Neural progenitor cell (in vitro differentiated cells): Measurements from ENCODE around the gene REM2. TPM values are rescaled to one million over a fixed set of nuclear protein-coding genes. Genes with fewer than 3 reads are reported as not detected.
"Not testable (repeated sequence)": the region's sequence is repeated elsewhere in the genome, so short reads cannot be mapped to it uniquely, and the experiment has no call there.

Source experiments
- DNase-seq: peaks from one replicate; pipeline ENCODE4 v3.0.0-alpha.2; 2016; ENCODE audit warnings: low spot score
- H2AFZ ChIP-seq: fragments of 200-600 bp; sonication (generic); replicated peaks from 2 replicates; pipeline ENCODE4 v1.6.1; 2016; ENCODE audit warnings: antibody characterized with exemption
- H3F3A ChIP-seq: fragments of 200-600 bp; sonication (generic); 2 replicates; pipeline ENCODE4 v1.6.1; 2016; ENCODE audit warnings: antibody characterized with exemption, low read depth
- H3K27ac ChIP-seq: fragments of 200-600 bp; sonication (generic); 2 replicates; pipeline ENCODE4 v1.5.1; 2016; ENCODE audit warnings: mild to moderate bottlenecking
- H3K27me3 ChIP-seq: fragments of 200-600 bp; sonication (generic); 2 replicates; pipeline ENCODE4 v1.6.1; 2016; ENCODE audit warnings: mild to moderate bottlenecking, moderate library complexity
- H3K36me3 ChIP-seq: fragments of 200-600 bp; sonication (generic); 2 replicates; pipeline ENCODE4 v1.5.1; 2016
- H3K4me1 ChIP-seq: fragments of 200-600 bp; sonication (generic); 2 replicates; pipeline ENCODE4 v1.6.1; 2016; ENCODE audit warnings: mixed run types
- H3K4me2 ChIP-seq: fragments of 200-600 bp; sonication (generic); 2 replicates; pipeline ENCODE4 v1.6.1; 2016
- H3K4me3 ChIP-seq: fragments of 200-600 bp; sonication (generic); 2 replicates; pipeline ENCODE4 v1.5.1; 2016
- H3K79me2 ChIP-seq: fragments of 200-600 bp; sonication (generic); 2 replicates; pipeline ENCODE4 v1.6.1; 2016; ENCODE audit warnings: low read depth
- H3K9ac ChIP-seq: fragments of 200-600 bp; sonication (generic); 2 replicates; pipeline ENCODE4 v1.6.1; 2016
- H3K9me3 ChIP-seq: fragments of 200-600 bp; sonication (generic); 2 replicates; pipeline ENCODE4 v1.5.1; 2016; ENCODE audit warnings: low read depth
- H4K20me1 ChIP-seq: fragments of 200-600 bp; sonication (generic); 2 replicates; pipeline ENCODE4 v1.6.1; 2016; ENCODE audit warnings: low read depth
- H3K27ac Mint-ChIP-seq: 3 replicates; pipeline ENCODE4 v1.8.0; 2021; ENCODE audit warnings: mixed read lengths
- H3K27me3 Mint-ChIP-seq: 2 replicates; pipeline ENCODE4 v1.8.0; 2022; ENCODE audit warnings: low read depth, mild to moderate bottlenecking, inconsistent platforms, moderate library complexity, mixed read lengths; ENCODE audit not compliant: insufficient read depth
- H3K36me3 Mint-ChIP-seq: 3 replicates; pipeline ENCODE4 v1.8.0; 2021; ENCODE audit warnings: mixed read lengths
- H3K4me1 Mint-ChIP-seq: 3 replicates; pipeline ENCODE4 v1.8.0; 2021; ENCODE audit warnings: mixed read lengths
- H3K4me3 Mint-ChIP-seq: 3 replicates; pipeline ENCODE4 v1.8.0; 2021; ENCODE audit warnings: mild to moderate bottlenecking, moderate library complexity, mixed read lengths
- H3K9me3 Mint-ChIP-seq: 3 replicates; pipeline ENCODE4 v1.8.0; 2020; ENCODE audit warnings: mixed read lengths
- EZH2 ChIP-seq: fragments of 200-600 bp; sonication (generic); IDR thresholded peaks from 2 replicates; pipeline ENCODE4 v1.6.1; 2017; ENCODE audit warnings: antibody characterized with exemption, mild to moderate bottlenecking, moderate library complexity
- EZH2phosphoT487 ChIP-seq: fragments of 200-600 bp; sonication (generic); IDR thresholded peaks from 2 replicates; pipeline ENCODE4 v1.6.1; 2017; ENCODE audit warnings: antibody characterized with exemption
- total RNA-seq: library from RNA; depleted of rRNA; stranded (reverse); fragments of >200 nt; gene quantifications from 2 replicates; pipeline ENCODE4 v1.2.3, GENCODE V29; 2015; ENCODE audit warnings: low replicate concordance
- TF ChIP-seq, protein P1 (sequence below): fragments of 200-600 bp; sonication (generic); IDR thresholded peaks from 2 replicates; pipeline ENCODE4 v1.5.1; 2017; ENCODE audit warnings: antibody characterized with exemption, mild to moderate bottlenecking

Gene REM2
- total RNA-seq, 1 donor from 2014 or later: 1.7 TPM

DNA sequence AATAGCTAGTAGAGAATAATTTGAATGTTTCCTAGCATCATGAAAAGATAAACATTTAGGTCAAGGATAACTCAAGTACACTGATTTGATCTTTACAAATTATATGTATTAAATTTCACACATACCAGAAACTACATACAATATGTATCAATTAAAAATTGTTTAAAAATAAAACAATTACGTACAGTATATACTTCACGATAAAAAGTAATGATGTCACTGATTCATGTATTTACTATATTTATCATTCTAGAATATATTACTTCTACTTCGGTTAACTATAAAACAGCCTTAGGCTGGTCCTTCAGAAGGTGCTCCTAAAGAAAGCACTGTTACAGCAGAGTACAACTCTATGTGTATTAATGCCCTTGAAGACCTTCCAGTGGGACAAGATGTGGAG, 24.4 kb downstream of the REM2 start:
- peaks cover 9% of the 10 kb centered on the region for H3F3A ChIP-seq
- TF ChIP-seq EZH2: no peak
- TF ChIP-seq, protein P1, sequence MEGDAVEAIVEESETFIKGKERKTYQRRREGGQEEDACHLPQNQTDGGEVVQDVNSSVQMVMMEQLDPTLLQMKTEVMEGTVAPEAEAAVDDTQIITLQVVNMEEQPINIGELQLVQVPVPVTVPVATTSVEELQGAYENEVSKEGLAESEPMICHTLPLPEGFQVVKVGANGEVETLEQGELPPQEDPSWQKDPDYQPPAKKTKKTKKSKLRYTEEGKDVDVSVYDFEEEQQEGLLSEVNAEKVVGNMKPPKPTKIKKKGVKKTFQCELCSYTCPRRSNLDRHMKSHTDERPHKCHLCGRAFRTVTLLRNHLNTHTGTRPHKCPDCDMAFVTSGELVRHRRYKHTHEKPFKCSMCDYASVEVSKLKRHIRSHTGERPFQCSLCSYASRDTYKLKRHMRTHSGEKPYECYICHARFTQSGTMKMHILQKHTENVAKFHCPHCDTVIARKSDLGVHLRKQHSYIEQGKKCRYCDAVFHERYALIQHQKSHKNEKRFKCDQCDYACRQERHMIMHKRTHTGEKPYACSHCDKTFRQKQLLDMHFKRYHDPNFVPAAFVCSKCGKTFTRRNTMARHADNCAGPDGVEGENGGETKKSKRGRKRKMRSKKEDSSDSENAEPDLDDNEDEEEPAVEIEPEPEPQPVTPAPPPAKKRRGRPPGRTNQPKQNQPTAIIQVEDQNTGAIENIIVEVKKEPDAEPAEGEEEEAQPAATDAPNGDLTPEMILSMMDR: no peak
- no peak for TF ChIP-seq EZH2phosphoT487
- no peak overlapping the region for H3K4me3 Mint-ChIP-seq
- H3K4me1 ChIP-seq: no peaks in the 10 kb centered on the region
- no peak overlapping the region for H3K4me2 ChIP-seq
- H4K20me1 ChIP-seq: peaks cover 16% of the 10 kb centered on the region
- no peak overlapping the region for H3K4me3 ChIP-seq
- no peaks in the 10 kb centered on the region for H3K9me3 ChIP-seq
- no peak overlapping the region for H3K27ac Mint-ChIP-seq
- no peaks in the 10 kb centered on the region for H3K9me3 Mint-ChIP-seq
- no peak overlapping the region for H2AFZ ChIP-seq
- H3K36me3 ChIP-seq: peaks cover 4% of the 10 kb centered on the region
- no peak overlapping the region for H3K9ac ChIP-seq
- no peaks in the 10 kb centered on the region for H3K27me3 ChIP-seq
- H3K79me2 ChIP-seq: peaks cover 20% of the 10 kb centered on the region
- peaks cover 4% of the 10 kb centered on the region for H3K4me1 Mint-ChIP-seq
- DNase-seq: no peak
- H3K27me3 Mint-ChIP-seq: no peaks in the 10 kb centered on the region
- H3K36me3 Mint-ChIP-seq: peaks cover 44% of the 10 kb centered on the region
- H3K27ac ChIP-seq: no peak overlapping the region

DNA sequence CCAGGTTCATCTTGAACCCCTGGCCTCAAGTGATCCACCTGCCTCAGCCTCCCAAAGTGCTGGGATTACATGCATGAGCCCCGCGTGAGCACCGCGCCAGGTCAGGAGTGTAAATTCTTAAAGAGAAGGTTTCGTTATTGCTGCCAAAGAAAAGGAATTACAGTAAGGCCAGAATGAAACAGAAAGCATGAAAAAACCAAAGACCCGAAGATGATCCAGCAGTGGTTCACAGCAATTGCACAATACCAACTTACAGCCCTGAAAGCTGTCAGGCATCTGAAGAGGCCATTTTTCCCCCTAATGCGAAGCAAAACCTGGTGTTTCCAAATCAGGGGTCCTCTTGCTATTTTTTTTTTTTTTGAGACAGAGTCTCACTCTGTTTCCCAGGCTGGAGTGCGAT, 25.6 kb downstream of the REM2 start:
- Mint-ChIP-seq H3K9me3 (no peaks in the 10 kb centered on the region), H3K27me3 (no peaks in the 10 kb centered on the region), H3K4me3 (no peak overlapping the region), H3K4me1 (peaks cover 4% of the 10 kb centered on the region), H3K36me3 (peaks cover 45% of the 10 kb centered on the region), H3K27ac (no peak overlapping the region)
- H3K27ac ChIP-seq: no peak overlapping the region
- TF ChIP-seq EZH2: no peak
- TF ChIP-seq, protein P1: no peak
- TF ChIP-seq EZH2phosphoT487: no peak
- peaks cover 4% of the 10 kb centered on the region for H3K36me3 ChIP-seq
- H3K27me3 ChIP-seq: no peaks in the 10 kb centered on the region
- no peak overlapping the region for H3K9ac ChIP-seq
- H3K4me2 ChIP-seq: no peak overlapping the region
- H2AFZ ChIP-seq: no peak overlapping the region
- no peak for DNase-seq
- peaks cover 20% of the 10 kb centered on the region for H4K20me1 ChIP-seq
- H3K4me1 ChIP-seq: no peaks in the 10 kb centered on the region
- no peaks in the 10 kb centered on the region for H3K9me3 ChIP-seq
- peaks cover 32% of the 10 kb centered on the region for H3K79me2 ChIP-seq
- H3K4me3 ChIP-seq: no peak overlapping the region
- H3F3A ChIP-seq: peaks cover 4% of the 10 kb centered on the region

DNA sequence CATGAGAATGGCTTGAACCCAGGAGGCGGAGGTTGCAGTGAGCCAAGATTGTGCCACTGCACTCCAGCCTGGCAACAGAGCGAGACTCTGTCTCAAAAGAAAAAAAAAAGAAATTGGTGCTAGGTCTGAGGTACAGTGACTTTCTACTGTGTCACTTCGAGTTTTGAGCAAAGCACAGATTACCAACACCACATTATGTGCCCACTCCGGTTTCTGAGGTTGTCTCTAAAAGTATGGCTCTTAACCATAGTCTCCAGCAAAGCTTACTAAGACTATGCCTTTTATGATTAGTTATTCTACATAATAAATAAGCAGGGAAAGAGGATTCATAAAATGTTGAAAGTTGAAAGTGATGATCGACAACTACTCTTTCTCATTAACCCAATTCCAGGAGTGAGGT, 27.9 kb downstream of the REM2 start:
- H3K27ac Mint-ChIP-seq: no peak overlapping the region
- Histone ChIP-seq H3K27ac (no peak overlapping the region), H3K4me1 (no peaks in the 10 kb centered on the region), H3K9me3 (no peaks in the 10 kb centered on the region), H3K36me3 (peaks cover 4% of the 10 kb centered on the region), H2AFZ (no peak overlapping the region), H4K20me1 (peaks cover 20% of the 10 kb centered on the region), H3K79me2 (peaks cover 55% of the 10 kb centered on the region), H3K4me3 (no peak overlapping the region), H3F3A (peaks cover 4% of the 10 kb centered on the region), H3K4me2 (no peak overlapping the region), H3K9ac (no peak overlapping the region), H3K27me3 (no peaks in the 10 kb centered on the region)
- peaks cover 37% of the 10 kb centered on the region for H3K36me3 Mint-ChIP-seq
- H3K4me3 Mint-ChIP-seq: no peak overlapping the region
- peaks cover 4% of the 10 kb centered on the region for H3K4me1 Mint-ChIP-seq
- no peaks in the 10 kb centered on the region for H3K9me3 Mint-ChIP-seq
- no peaks in the 10 kb centered on the region for H3K27me3 Mint-ChIP-seq
- TF ChIP-seq, protein P1: no peak
- TF ChIP-seq EZH2phosphoT487: no peak
- no peak for TF ChIP-seq EZH2
- DNase-seq: no peak

DNA sequence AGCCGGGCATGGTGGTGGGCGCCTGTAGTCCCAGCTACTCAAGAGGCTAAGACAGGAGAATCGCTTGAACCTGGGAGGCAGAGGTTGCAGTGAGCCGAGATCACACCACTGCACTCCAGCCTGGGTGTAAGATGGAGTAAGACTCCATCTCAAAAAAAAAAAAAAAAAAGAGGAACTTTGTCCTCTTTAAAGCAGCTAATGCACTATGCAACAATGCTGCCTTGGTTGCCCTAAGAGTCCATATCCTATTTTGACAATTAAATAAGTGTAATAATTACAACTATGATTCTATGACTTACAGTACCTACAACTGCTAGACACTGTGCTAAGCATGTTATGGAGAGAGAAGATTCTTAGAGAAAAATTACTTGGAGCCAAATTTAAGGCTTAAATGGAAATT, 31.8 kb downstream of the REM2 start:
- H3K27me3 ChIP-seq, DNase-seq, H3K9ac ChIP-seq, H3K27me3 Mint-ChIP-seq, H3K4me2 ChIP-seq, H3K4me1 ChIP-seq, H3K9me3 Mint-ChIP-seq, H3K4me3 Mint-ChIP-seq, H3K36me3 ChIP-seq, H2AFZ ChIP-seq, H3K27ac ChIP-seq, H3K4me3 ChIP-seq, H3K27ac Mint-ChIP-seq, H3K9me3 ChIP-seq: not testable (repeated sequence)
- Mint-ChIP-seq H3K36me3 (peaks cover 28% of the 10 kb centered on the region), H3K4me1 (peaks cover 22% of the 10 kb centered on the region)
- H3F3A ChIP-seq: peaks cover 13% of the 10 kb centered on the region
- H3K79me2 ChIP-seq: peaks cover 83% of the 10 kb centered on the region
- H4K20me1 ChIP-seq: peaks cover 20% of the 10 kb centered on the region
